ENCODE data around the gene PRKN.

DNA sequence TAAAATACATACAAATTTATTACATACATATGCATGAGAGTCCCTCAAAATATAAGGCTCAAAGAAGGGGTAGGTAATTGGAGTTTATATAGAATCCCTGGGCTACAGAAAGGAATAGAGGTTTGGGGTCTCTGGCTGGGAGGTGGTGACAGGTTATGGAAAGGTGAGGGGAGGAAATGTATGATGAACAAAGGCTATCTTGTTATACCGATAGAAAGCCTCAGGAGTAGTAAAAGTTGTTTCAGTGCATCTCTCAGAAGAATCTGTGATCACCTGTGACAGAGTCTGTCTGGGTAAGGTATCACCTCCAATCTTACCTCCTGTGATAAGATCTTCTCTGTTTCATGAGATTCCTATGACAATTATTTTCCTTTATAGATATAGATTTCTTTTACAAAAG lies 1200.8 kb downstream of the PRKN start:
- TF ChIP-seq, protein P1, sequence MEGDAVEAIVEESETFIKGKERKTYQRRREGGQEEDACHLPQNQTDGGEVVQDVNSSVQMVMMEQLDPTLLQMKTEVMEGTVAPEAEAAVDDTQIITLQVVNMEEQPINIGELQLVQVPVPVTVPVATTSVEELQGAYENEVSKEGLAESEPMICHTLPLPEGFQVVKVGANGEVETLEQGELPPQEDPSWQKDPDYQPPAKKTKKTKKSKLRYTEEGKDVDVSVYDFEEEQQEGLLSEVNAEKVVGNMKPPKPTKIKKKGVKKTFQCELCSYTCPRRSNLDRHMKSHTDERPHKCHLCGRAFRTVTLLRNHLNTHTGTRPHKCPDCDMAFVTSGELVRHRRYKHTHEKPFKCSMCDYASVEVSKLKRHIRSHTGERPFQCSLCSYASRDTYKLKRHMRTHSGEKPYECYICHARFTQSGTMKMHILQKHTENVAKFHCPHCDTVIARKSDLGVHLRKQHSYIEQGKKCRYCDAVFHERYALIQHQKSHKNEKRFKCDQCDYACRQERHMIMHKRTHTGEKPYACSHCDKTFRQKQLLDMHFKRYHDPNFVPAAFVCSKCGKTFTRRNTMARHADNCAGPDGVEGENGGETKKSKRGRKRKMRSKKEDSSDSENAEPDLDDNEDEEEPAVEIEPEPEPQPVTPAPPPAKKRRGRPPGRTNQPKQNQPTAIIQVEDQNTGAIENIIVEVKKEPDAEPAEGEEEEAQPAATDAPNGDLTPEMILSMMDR (IDR thresholded peaks at IDR 0.05) = no peak
- TF ChIP-seq POLR2AphosphoS5 (IDR thresholded peaks at IDR 0.05; ENCODE audit: insufficient read depth in 1 of 2, low read depth in 1 of 2) = no peak
- no peak for TF ChIP-seq POLR2A (IDR thresholded peaks at IDR 0.05)
